ENCODE measurements around the gene FUT6. TPM values are rescaled to one million over a fixed set of nuclear protein-coding genes. Genes with fewer than 3 reads are reported as not detected.

The FUT6 gene
- polyA plus RNA-seq, 3 donors = not detected

- intact Hi-C loops (cut with micrococcal nuclease) = loop anchor here (5.0 to 10.0 kb wide), 3 partner anchors 88 to 220 kb away; no protein-coding TSS in a partner anchor
- H3K4me2 ChIP-seq (replicated peaks; ENCODE audit: extremely low read depth, low read length, poor library complexity, severe bottlenecking) = peak within 1 kb of the TSS; percentile 77
- H3K79me2 ChIP-seq (ENCODE audit: insufficient read depth, low read length) = no peaks in the 10 kb centered on the region
- H4K20me1 ChIP-seq (ENCODE audit: insufficient read depth, low read length) = no peaks in the 10 kb centered on the region
- DNase-seq = no peak
- peaks cover 15 to 16% of the 10 kb centered on the region in 2 donors for H3K4me1 ChIP-seq (ENCODE audit: control insufficient read depth in 1 of 2, insufficient read depth in 2 of 2, low read length in 2 of 2)
- no peak within 1 kb of the TSS for H3K27ac ChIP-seq (ENCODE audit: low read depth in 1 of 2, low read length in 2 of 2)
- H3K9me3 ChIP-seq (replicated peaks in 1 of 2; ENCODE audit: control insufficient read depth in 1 of 2, insufficient read depth in 1 of 2, low read length in 2 of 2) = peaks cover 10 to 17% of the 10 kb centered on the region in 2 donors
- H3K9me3 Mint-ChIP-seq = peaks cover 0 to 22% (median 13%) of the 10 kb centered on the region in 7 donors
- H3K27ac Mint-ChIP-seq = peak within 1 kb of the TSS in 2 of 7 donors; percentile 63 to 65
- H3K36me3 ChIP-seq (replicated peaks in 1 of 2; ENCODE audit: control insufficient read depth in 1 of 2, insufficient read depth in 2 of 2, low read length in 2 of 2) = no peaks in the 10 kb centered on the region
- H3K36me3 Mint-ChIP-seq = peaks cover 0 to 6% of the 10 kb centered on the region in 2 donors
- H3K9ac ChIP-seq (ENCODE audit: insufficient read depth, low read length, poor library complexity, severe bottlenecking) = no peak within 1 kb of the TSS
- peak within 1 kb of the TSS; percentile 74 for H2AFZ ChIP-seq (ENCODE audit: insufficient read depth, low read depth, low read length, poor library complexity, severe bottlenecking)
- peak within 1 kb of the TSS in 1 of 3 experiments; percentile 67 for H3K4me3 ChIP-seq (replicated peaks in 1 of 3; ENCODE audit: low read depth in 2 of 3, low read length in 3 of 3)
- peak within 1 kb of the TSS; percentile 60 to 86 for H3K4me3 Mint-ChIP-seq
- H3K4me1 Mint-ChIP-seq = peaks cover 23% of the 10 kb centered on the region
- peaks cover 55 to 76% (median 71%) of the 10 kb centered on the region in 3 donors for H3K27me3 Mint-ChIP-seq (ENCODE audit: low read depth in 3 of 3)
- TF ChIP-seq CTCF (IDR thresholded peaks at IDR 0.05) = no peak
- peaks cover 10 to 50% of the 10 kb centered on the region in 2 donors for H3K27me3 ChIP-seq (ENCODE audit: control insufficient read depth in 2 of 2, insufficient read depth in 2 of 2, low read length in 2 of 2)
- under 1% methylated on average over 98 of the region's 107 CpGs for WGBS (ENCODE audit: insufficient coverage)
Measured at GRCh38 chr19:5804516-5805461, 34.7 kb downstream of the FUT6 start, which contains the start of gene NRTN. TSS of gene NRTN (plus strand) at chr19:5805067. CDS start at chr19:5824166, 19,099 bp downstream.

DNA sequence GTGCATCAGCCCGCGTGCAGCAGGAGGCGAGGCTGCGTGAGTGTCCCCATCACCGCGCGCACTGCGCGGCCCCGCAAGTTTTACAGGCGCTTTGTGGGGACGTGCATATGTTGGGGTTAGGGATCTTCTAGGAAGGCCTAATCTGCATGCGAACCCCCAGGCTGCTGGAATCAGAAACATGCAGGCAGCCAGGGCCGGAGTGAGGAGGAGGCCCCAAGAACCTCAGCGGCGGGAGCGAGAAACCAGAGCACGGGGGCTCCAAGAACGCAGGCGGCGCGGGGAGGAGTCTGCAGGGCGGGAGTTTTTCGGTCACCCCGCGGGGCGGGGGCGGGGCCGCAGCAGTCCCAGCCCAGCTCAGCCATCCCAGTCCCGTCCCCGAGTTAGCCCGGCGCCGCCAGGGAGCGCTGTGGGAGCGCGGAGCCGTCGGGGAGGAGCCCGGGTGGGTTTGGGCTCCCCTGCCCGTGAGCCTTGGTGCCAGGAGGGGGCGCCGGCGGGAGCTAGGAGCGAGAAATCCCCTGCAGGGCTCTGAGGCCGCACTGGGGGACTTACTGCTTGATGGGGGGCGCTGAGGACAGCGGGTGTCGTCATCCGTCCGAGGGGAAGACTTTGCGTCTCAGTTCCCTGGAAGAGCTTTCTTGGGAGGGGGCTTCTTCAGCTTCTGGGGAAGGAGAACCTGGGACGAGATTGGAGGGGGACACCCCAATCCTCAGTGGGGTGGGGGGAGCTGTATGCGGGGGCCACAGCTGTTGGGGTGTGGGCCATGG is 35.6 kb downstream of the FUT6 start:
- Histone ChIP-seq H3K27ac (ENCODE audit: low read depth in 1 of 2, low read length in 2 of 2) (no peak overlapping the region), H3K4me3 (replicated peaks in 1 of 3; ENCODE audit: low read depth in 2 of 3, low read length in 3 of 3) (peak overlapping the region in 2 of 3 experiments; percentile 27 to 67), H3K4me2 (replicated peaks; ENCODE audit: extremely low read depth, low read length, poor library complexity, severe bottlenecking) (peak overlapping the region; percentile 77), H3K79me2 (ENCODE audit: insufficient read depth, low read length) (no peaks in the 10 kb centered on the region), H3K4me1 (ENCODE audit: control insufficient read depth in 1 of 2, insufficient read depth in 2 of 2, low read length in 2 of 2) (peaks cover 15 to 16% of the 10 kb centered on the region in 2 donors), H2AFZ (ENCODE audit: insufficient read depth, low read depth, low read length, poor library complexity, severe bottlenecking) (peak overlapping the region; percentile 74), H4K20me1 (ENCODE audit: insufficient read depth, low read length) (no peaks in the 10 kb centered on the region), H3K27me3 (ENCODE audit: control insufficient read depth in 2 of 2, insufficient read depth in 2 of 2, low read length in 2 of 2) (peaks cover 10 to 55% of the 10 kb centered on the region in 2 donors), H3K9me3 (replicated peaks in 1 of 2; ENCODE audit: control insufficient read depth in 1 of 2, insufficient read depth in 1 of 2, low read length in 2 of 2) (peaks cover 10 to 17% of the 10 kb centered on the region in 2 donors), H3K36me3 (replicated peaks in 1 of 2; ENCODE audit: control insufficient read depth in 1 of 2, insufficient read depth in 2 of 2, low read length in 2 of 2) (no peaks in the 10 kb centered on the region), H3K9ac (ENCODE audit: insufficient read depth, low read length, poor library complexity, severe bottlenecking) (no peak overlapping the region)
- peak overlapping the region in 2 of 7 donors; percentile 63 to 65 for H3K27ac Mint-ChIP-seq
- TF ChIP-seq CTCF (IDR thresholded peaks at IDR 0.05) = peak; percentile 95
- DNase-seq = peak; percentile 69 to 85 (median 80)
- H3K36me3 Mint-ChIP-seq = peaks cover under 1 to 6% of the 10 kb centered on the region in 2 donors
- intact Hi-C loops (cut with micrococcal nuclease) = loop anchor here (5.0 to 10.0 kb wide), 2 partner anchors 218 to 221 kb away; no protein-coding TSS in a partner anchor
- WGBS (ENCODE audit: insufficient coverage) = 1% methylated on average over 52 of the region's 54 CpGs
- H3K4me3 Mint-ChIP-seq = peak overlapping the region; percentile 60 to 86
- peaks cover 63 to 82% (median 74%) of the 10 kb centered on the region in 3 donors for H3K27me3 Mint-ChIP-seq (ENCODE audit: low read depth in 3 of 3)
- H3K9me3 Mint-ChIP-seq = peaks cover 0 to 24% (median 13%) of the 10 kb centered on the region in 7 donors
- peaks cover 24% of the 10 kb centered on the region for H3K4me1 Mint-ChIP-seq

Measured in CD14-positive monocyte (primary cell).